Activated gamma-delta T cell (primary cell): ENCODE data around the gene RAB34.

Experiments used
- DNase-seq: peaks from one replicate; lab custom pipeline; 2025; lab: John Stamatoyannopoulos, UW

Gene RAB34

GRCh38 chr17:28710861-28711722 is 6.6 kb downstream of the RAB34 start:
- DNase-seq = peak; percentile 79

GRCh38 chr17:28707339-28707720 is 10.3 kb downstream of the RAB34 start:
- DNase-seq = no peak

- DNase-seq = no peak
Measured at GRCh38 chr17:28706471-28707338, 11.0 kb downstream of the RAB34 start.

GRCh38 chr17:28705728-28706334 is 11.8 kb downstream of the RAB34 start:
- no peak for DNase-seq

GRCh38 chr17:28705074-28705659 is 12.5 kb downstream of the RAB34 start:
- DNase-seq = no peak

GRCh38 chr17:28704219-28704858 is 13.3 kb downstream of the RAB34 start:
- no peak for DNase-seq

- DNase-seq = no peak
Measured at GRCh38 chr17:28703552-28704218, 14.0 kb downstream of the RAB34 start.

GRCh38 chr17:28702752-28703150 is 14.9 kb downstream of the RAB34 start:
- no peak for DNase-seq

GRCh38 chr17:28702026-28702751 is 15.5 kb downstream of the RAB34 start:
- no peak for DNase-seq

GRCh38 chr17:28700830-28701492 is 16.7 kb downstream of the RAB34 start:
- DNase-seq = no peak

GRCh38 chr17:28700278-28700677 is 17.4 kb downstream of the RAB34 start:
- no peak for DNase-seq

GRCh38 chr17:28698253-28698941 is 19.3 kb downstream of the RAB34 start:
- DNase-seq = no peak

- no peak for DNase-seq
Measured at GRCh38 chr17:28693869-28694268, 23.8 kb downstream of the RAB34 start.

- no peak for DNase-seq
Measured at GRCh38 chr17:28689011-28689410, 28.7 kb downstream of the RAB34 start.

- DNase-seq = no peak
Measured at GRCh38 chr17:28688481-28688880, 29.2 kb downstream of the RAB34 start.

GRCh38 chr17:28686296-28686695 is 31.4 kb downstream of the RAB34 start:
- DNase-seq = no peak

GRCh38 chr17:28685366-28685765 is 32.3 kb downstream of the RAB34 start:
- no peak for DNase-seq

- no peak for DNase-seq
Measured at GRCh38 chr17:28684963-28685362, 32.7 kb downstream of the RAB34 start.

GRCh38 chr17:28682655-28683054 is 35.0 kb downstream of the RAB34 start:
- no peak for DNase-seq
